SU-DHL-6 (cell line): ENCODE results near the gene PKNOX2.

Experiments
- H2AFZ ChIP-seq: fragments of 200-600 bp; sonication (generic); 2 replicates; pipeline ENCODE4 v1.6.1; 2014; ENCODE audit warnings: low read depth, mild to moderate bottlenecking, moderate library complexity, mixed read lengths, antibody characterized with exemption, low read length; ENCODE audit not compliant: severe bottlenecking
- H3F3A ChIP-seq: fragments of 200-600 bp; shearing (Covaris generic); 2 replicates; pipeline ENCODE4 v1.6.0; 2016; ENCODE audit warnings: antibody characterized with exemption, mild to moderate bottlenecking; ENCODE audit not compliant: insufficient read depth
- H3K27ac ChIP-seq: fragments of 200-600 bp; sonication (generic); 2 replicates; pipeline ENCODE4 v1.5.1; 2016; ENCODE audit warnings: low read depth, mild to moderate bottlenecking, low read length, moderate library complexity, mixed read lengths
- H3K27me3 ChIP-seq: fragments of 200-600 bp; sonication (generic), shearing (Covaris generic); 2 replicates; pipeline ENCODE4 v1.6.0; 2014; ENCODE audit warnings: mild to moderate bottlenecking, low read length
- H3K36me3 ChIP-seq: fragments of 200-600 bp; sonication (generic); 2 replicates; pipeline ENCODE4 v1.6.1; 2014; ENCODE audit warnings: mild to moderate bottlenecking, low read length, mixed read lengths
- H3K4me2 ChIP-seq: fragments of 300-600, 200-600 bp; shearing (Covaris generic), sonication (generic); 2 replicates; pipeline ENCODE4 v1.6.0; 2014; ENCODE audit warnings: low read length, low read depth, mild to moderate bottlenecking; ENCODE audit not compliant: poor library complexity, severe bottlenecking
- H3K4me3 ChIP-seq: fragments of 200-600 bp; sonication (generic); 2 replicates; pipeline ENCODE4 v1.5.1; 2014; ENCODE audit warnings: antibody characterized with exemption, low read length, mild to moderate bottlenecking, mixed read lengths; ENCODE audit not compliant: insufficient read depth, poor library complexity, severe bottlenecking
- H3K79me2 ChIP-seq: fragments of 200-600 bp; sonication (generic); 2 replicates; pipeline ENCODE4 v1.6.1; 2014; ENCODE audit warnings: mild to moderate bottlenecking, low read length, moderate library complexity; ENCODE audit not compliant: insufficient read depth
- H3K9ac ChIP-seq: fragments of 200-600 bp; sonication (generic); 2 replicates; pipeline ENCODE4 v1.7.0; 2014; ENCODE audit warnings: mild to moderate bottlenecking, low read length
- H3K9me2 ChIP-seq: fragments of 200-600 bp; sonication (generic); replicated peaks from 2 replicates; pipeline ENCODE4 v1.6.1; 2014; ENCODE audit warnings: low read length; ENCODE audit not compliant: insufficient read depth
- H3K9me3 ChIP-seq: fragments of 200-600 bp; sonication (generic); 2 replicates; pipeline ENCODE4 v1.6.1; 2014; ENCODE audit warnings: low read length, mixed read lengths; ENCODE audit not compliant: insufficient read depth
- H4K20me1 ChIP-seq: fragments of 200-600 bp; sonication (generic); 2 replicates; pipeline ENCODE4 v1.6.1; 2014; ENCODE audit warnings: low read depth, mild to moderate bottlenecking, antibody characterized with exemption, low read length, moderate library complexity, mixed read lengths
- CTCF ChIP-seq: fragments of 200-600 bp; sonication (generic); IDR thresholded peaks from one replicate; pipeline ENCODE4 v1.5.1; 2017; ENCODE audit warnings: antibody characterized with exemption, mild to moderate bottlenecking, low read length, moderate library complexity; ENCODE audit not compliant: insufficient read depth, poor library complexity, severe bottlenecking
- EZH2phosphoT487 ChIP-seq: fragments of 200-600 bp; sonication (generic), shearing (Covaris generic); conservative IDR thresholded peaks from 2 replicates; pipeline ENCODE4 v1.6.1; 2018; ENCODE audit warnings: mild to moderate bottlenecking, antibody characterized with exemption, low read length, moderate library complexity, mixed read lengths

PKNOX2 gene

GRCh38 chr11:125422681-125423080 lies 258.1 kb downstream of the PKNOX2 start:
- H3K36me3 ChIP-seq, result no peaks in the 10 kb centered on the region
- H3K4me3 ChIP-seq, result no peak overlapping the region
- TF ChIP-seq EZH2phosphoT487 (no peak), CTCF (no peak)
- no peaks in the 10 kb centered on the region for H4K20me1 ChIP-seq
- no peaks in the 10 kb centered on the region for H3K9me3 ChIP-seq
- no peaks in the 10 kb centered on the region for H3F3A ChIP-seq
- H3K9me2 ChIP-seq, result no peaks in the 10 kb centered on the region
- no peak overlapping the region for H2AFZ ChIP-seq
- H3K4me2 ChIP-seq, result no peak overlapping the region
- H3K9ac ChIP-seq, result no peak overlapping the region
- no peak overlapping the region for H3K27ac ChIP-seq
- H3K27me3 ChIP-seq, result no peaks in the 10 kb centered on the region
- H3K79me2 ChIP-seq, result no peaks in the 10 kb centered on the region

GRCh38 chr11:125423247-125423849 lies 258.8 kb downstream of the PKNOX2 start:
- Histone ChIP-seq H3K27me3 (no peaks in the 10 kb centered on the region), H3K27ac (no peak overlapping the region), H3K79me2 (no peaks in the 10 kb centered on the region), H3K9me3 (no peaks in the 10 kb centered on the region), H3K4me3 (no peak overlapping the region), H3K9ac (no peak overlapping the region), H4K20me1 (no peaks in the 10 kb centered on the region), H3F3A (no peaks in the 10 kb centered on the region), H3K4me2 (no peak overlapping the region), H2AFZ (no peak overlapping the region), H3K9me2 (no peaks in the 10 kb centered on the region), H3K36me3 (no peaks in the 10 kb centered on the region)
- TF ChIP-seq CTCF (peak; percentile 47), EZH2phosphoT487 (no peak)

- no peak overlapping the region for H3K9ac ChIP-seq
- no peaks in the 10 kb centered on the region for H3K79me2 ChIP-seq
- TF ChIP-seq EZH2phosphoT487 (no peak), CTCF (no peak)
- H3K9me2 ChIP-seq, result no peaks in the 10 kb centered on the region
- H3K36me3 ChIP-seq, result no peaks in the 10 kb centered on the region
- H3F3A ChIP-seq, result no peaks in the 10 kb centered on the region
- no peak overlapping the region for H2AFZ ChIP-seq
- no peaks in the 10 kb centered on the region for H4K20me1 ChIP-seq
- H3K4me2 ChIP-seq, result no peak overlapping the region
- no peak overlapping the region for H3K4me3 ChIP-seq
- no peak overlapping the region for H3K27ac ChIP-seq
- no peaks in the 10 kb centered on the region for H3K27me3 ChIP-seq
- no peaks in the 10 kb centered on the region for H3K9me3 ChIP-seq
Observed at GRCh38 chr11:125425601-125426000, 261.1 kb downstream of the PKNOX2 start.
